Transverse colon (tissue), 3 donors: ENCODE data around the gene MAPK1.

Source experiments
- CTCF ChIP-seq, 5 experiments: fragments of 200-600 bp in 3 of 5; fragments of 450-650 bp in 2 of 5; sonication (generic) in 3 of 5; IDR thresholded peaks; 1 replicate in 2 of 5; 2 replicates in 3 of 5; pipeline ENCODE4 v1.5.1; 2016 to 2017; ENCODE audit warnings: antibody characterized with exemption in 5 of 5, inconsistent platforms in 3 of 5, mild to moderate bottlenecking in 2 of 5, moderate library complexity in 1 of 5
- EP300 ChIP-seq: sonication (generic); formaldehyde crosslinking; IDR thresholded peaks from one replicate; pipeline ENCODE4 v1.6.1; 2017; ENCODE audit warnings: antibody characterized with exemption, low read depth

- no peak for TF ChIP-seq CTCF (IDR thresholded peaks at IDR 0.05)
- TF ChIP-seq EP300, result no peak
These were observed 69.8 kb downstream of the MAPK1 start for GRCh38 chr22:21797444-21798221.
